ACC112 (cell line): Measurements from ENCODE around the gene YY2.
"Not testable (repeated sequence)": the region's sequence is repeated elsewhere in the genome, so short reads cannot be mapped to it uniquely, and the experiment has no call there.

Experiments
- H2AFZ ChIP-seq: fragments of 200-600 bp; sonication (generic); one replicate; pipeline ENCODE4 v1.6.0; 2017; ENCODE audit warnings: antibody characterized with exemption, low read length; ENCODE audit not compliant: unreplicated experiment
- H3K27ac ChIP-seq: fragments of 200-600 bp; sonication (generic); 2 replicates; pipeline ENCODE4 v1.5.1; 2014; ENCODE audit warnings: low read depth, mild to moderate bottlenecking, antibody characterized with exemption, low read length, moderate library complexity
- H3K27me3 ChIP-seq: fragments of 200-600 bp; sonication (generic); 2 replicates; pipeline ENCODE4 v1.6.1; 2014; ENCODE audit warnings: mild to moderate bottlenecking, antibody characterized with exemption, low read length, moderate library complexity, mixed read lengths; ENCODE audit not compliant: insufficient read depth
- H3K36me3 ChIP-seq: fragments of 200-600 bp; sonication (generic); 2 replicates; pipeline ENCODE4 v1.6.1; 2016; ENCODE audit warnings: mild to moderate bottlenecking, antibody characterized with exemption, low read length, moderate library complexity, mixed read lengths; ENCODE audit not compliant: insufficient read depth
- H3K4me1 ChIP-seq: fragments of 200-600 bp; sonication (generic); one replicate; pipeline ENCODE4 v1.6.1; 2016; ENCODE audit warnings: low read length, mixed read lengths; ENCODE audit not compliant: insufficient read depth, unreplicated experiment, control insufficient read depth
- H3K4me3 ChIP-seq: fragments of 200-600 bp; sonication (generic); 2 replicates; pipeline ENCODE4 v1.5.1; 2014; ENCODE audit warnings: mild to moderate bottlenecking, low read depth, low read length
- H3K79me2 ChIP-seq: fragments of 200-600 bp; sonication (generic); one replicate; pipeline ENCODE4 v1.6.0; 2016; ENCODE audit warnings: low read length; ENCODE audit not compliant: control insufficient read depth, unreplicated experiment, insufficient read depth

YY2 gene

DNA sequence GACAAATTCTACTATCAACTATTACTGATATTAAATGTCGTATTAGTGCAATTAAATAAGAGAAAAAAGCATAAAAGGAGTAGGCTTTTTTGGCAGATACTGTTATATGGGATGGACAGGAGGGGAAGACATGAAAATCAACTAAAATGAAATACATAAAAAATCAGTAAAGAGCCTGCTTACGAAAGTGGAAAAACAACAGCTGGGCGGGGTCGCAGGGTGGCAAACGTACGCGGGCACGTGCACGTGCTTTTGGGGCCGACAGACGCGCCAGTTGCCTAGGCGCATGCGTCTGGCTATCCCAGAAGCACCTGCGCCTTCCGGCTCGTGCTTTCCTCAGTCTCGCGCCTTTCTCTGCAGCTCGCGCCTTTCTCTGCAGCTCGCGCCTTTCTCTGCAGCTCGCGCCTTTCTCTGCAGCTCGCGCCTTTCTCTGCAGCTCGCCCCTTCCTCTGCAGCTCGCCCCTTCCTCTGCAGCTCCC, at the start of gene YY2:
TSS of gene YY2 (plus strand) at position 51 of the 479 bp plus-strand sequence. CDS start 498 bp downstream, outside the sequence.
- Histone ChIP-seq H3K27ac (no peak within 1 kb of the TSS), H3K36me3 (peaks cover 37% of the 10 kb centered on the region), H3K27me3 (no peaks in the 10 kb centered on the region), H3K79me2 (no peaks in the 10 kb centered on the region), H3K4me1 (no peaks in the 10 kb centered on the region), H2AFZ (no peak within 1 kb of the TSS), H3K4me3 (no peak within 1 kb of the TSS)

DNA sequence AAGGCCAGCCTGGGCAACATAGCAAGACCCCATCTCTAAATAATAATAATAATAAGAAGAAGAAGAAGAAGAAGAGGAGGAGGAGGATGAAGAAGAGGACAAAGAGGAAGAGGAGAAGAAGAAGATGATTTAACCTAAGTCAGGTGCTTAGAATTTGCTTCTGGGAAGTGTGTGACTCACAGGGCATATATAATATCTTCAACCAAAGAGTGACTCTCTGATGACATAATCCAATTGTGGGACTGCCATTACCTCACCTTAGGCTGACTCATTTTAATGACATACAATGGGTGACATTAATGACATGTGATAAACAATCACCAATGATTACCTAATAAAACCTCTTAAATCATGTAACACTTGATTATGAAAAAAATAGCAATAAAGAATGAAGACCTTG, 49.1 kb upstream of the YY2 start:
- Histone ChIP-seq H3K27ac (no peak overlapping the region), H3K79me2 (no peaks in the 10 kb centered on the region), H3K4me3 (no peak overlapping the region), H2AFZ (no peak overlapping the region), H3K27me3 (0 out of 2 replicates have a peak, but pooled peaks cover 1% of the 10 kb centered on the region), H3K36me3 (no peaks in the 10 kb centered on the region), H3K4me1 (no peaks in the 10 kb centered on the region)

DNA sequence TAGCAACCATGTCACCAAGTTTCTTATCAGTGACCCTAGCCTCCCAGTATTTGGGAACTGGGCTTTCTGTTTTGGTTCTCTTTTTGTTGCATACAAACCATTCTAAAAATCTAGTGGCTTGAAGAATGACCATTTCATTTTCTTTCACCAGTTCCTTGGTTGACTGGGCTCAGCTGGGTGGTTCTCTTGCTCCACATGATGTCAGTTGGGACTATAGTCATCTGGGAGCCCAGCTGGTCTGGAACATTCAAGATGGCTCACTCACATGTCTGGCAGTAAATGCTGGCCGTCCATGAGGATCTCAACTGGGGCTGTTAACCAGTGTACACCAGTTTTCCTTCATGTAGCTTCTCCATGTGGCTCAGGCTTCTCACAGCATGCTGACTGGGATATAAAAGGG, 44.0 kb upstream of the YY2 start:
- no peaks in the 10 kb centered on the region for H3K79me2 ChIP-seq
- H3K27ac ChIP-seq: no peak overlapping the region
- no peaks in the 10 kb centered on the region for H3K36me3 ChIP-seq
- no peaks in the 10 kb centered on the region for H3K4me1 ChIP-seq
- no peak overlapping the region for H2AFZ ChIP-seq
- 0 out of 2 replicates have a peak, but pooled peaks cover 6% of the 10 kb centered on the region for H3K27me3 ChIP-seq
- H3K4me3 ChIP-seq: no peak overlapping the region

DNA sequence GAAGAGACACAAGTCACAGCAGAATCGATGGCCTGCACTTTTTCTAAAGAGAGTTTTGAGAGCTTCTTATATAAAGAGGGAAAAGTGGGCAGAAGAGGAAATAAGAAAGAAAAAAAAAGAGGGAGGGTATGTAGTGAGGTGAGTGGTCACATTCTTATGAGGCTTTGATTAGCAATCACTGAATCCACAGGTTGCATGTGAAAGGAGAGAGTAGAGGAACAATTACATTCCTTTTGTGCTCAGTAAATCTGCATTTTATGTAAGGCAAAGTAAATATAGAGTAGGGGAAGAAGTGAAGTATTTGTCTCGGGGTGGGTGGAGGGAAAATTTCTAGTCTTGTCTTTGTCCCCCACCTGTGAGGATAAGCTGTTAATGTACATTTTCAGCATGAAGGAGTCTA, 43.2 kb upstream of the YY2 start:
- H3K27ac ChIP-seq: no peak overlapping the region
- H3K4me3 ChIP-seq: no peak overlapping the region
- H2AFZ ChIP-seq: no peak overlapping the region
- H3K36me3 ChIP-seq: no peaks in the 10 kb centered on the region
- 0 out of 2 replicates have a peak, but pooled peaks cover 6% of the 10 kb centered on the region for H3K27me3 ChIP-seq
- no peaks in the 10 kb centered on the region for H3K4me1 ChIP-seq
- H3K79me2 ChIP-seq: no peaks in the 10 kb centered on the region

DNA sequence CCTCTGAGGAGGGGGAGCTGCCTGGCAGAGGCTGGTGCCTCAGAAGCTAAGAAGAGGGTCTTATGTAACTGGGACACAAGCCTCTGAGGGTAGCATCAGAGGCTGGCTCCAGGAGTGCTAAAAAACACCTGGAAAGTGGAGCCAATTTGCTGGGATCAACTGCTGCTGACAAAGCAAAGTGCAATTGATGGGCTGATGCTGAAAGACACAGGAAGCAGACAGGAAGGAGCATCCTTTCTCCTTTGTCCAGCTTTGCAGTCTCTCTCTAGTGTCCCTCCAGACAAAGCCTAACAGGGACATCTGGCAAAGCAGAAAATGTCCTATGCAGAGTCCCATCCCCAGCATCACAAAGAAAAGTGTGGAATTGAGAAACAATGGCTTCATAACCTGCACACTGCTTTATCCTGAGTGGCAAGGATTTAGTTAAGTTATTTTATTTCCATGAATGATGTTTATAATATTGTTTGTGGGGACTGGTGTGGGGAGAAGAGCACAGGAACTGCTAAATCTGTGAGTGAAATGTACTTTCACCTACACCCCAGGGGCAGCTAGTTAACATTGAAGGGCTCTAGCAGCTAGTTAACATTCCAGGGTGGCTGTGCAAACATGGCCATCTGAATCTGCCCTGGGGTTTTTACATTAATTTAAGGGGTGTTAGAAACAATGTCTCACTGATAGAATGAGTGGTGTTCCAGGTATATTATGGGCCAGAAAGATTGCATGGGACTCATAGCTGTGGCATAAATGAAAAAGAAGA, 42.0 kb upstream of the YY2 start:
- Histone ChIP-seq H3K27me3 (0 out of 2 replicates have a peak, but pooled peaks cover 6% of the 10 kb centered on the region), H3K79me2 (no peaks in the 10 kb centered on the region), H3K4me3 (no peak overlapping the region), H3K27ac (no peak overlapping the region), H3K36me3 (no peaks in the 10 kb centered on the region), H2AFZ (no peak overlapping the region), H3K4me1 (no peaks in the 10 kb centered on the region)

DNA sequence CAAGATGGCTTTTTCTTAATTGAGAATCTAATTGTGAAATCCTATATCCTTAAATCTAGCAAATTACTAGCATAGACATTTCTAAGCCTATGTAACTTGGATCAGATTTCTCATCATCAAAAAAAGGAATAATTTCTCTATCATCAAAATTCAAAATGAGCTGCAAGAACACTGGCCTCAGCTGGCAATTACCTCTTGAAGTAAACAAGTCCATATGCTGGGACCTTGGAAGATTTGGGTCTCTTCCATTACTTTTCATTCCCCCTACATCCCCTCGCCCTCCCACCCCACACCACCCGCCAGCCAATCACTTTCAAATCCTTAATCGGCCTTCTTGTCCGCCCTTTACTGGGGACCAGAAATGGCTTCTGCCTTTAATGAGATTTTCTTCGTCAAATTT, 39.7 kb upstream of the YY2 start:
- 0 out of 2 replicates have a peak, but pooled peaks cover 6% of the 10 kb centered on the region for H3K27me3 ChIP-seq
- H2AFZ ChIP-seq: no peak overlapping the region
- no peaks in the 10 kb centered on the region for H3K79me2 ChIP-seq

DNA sequence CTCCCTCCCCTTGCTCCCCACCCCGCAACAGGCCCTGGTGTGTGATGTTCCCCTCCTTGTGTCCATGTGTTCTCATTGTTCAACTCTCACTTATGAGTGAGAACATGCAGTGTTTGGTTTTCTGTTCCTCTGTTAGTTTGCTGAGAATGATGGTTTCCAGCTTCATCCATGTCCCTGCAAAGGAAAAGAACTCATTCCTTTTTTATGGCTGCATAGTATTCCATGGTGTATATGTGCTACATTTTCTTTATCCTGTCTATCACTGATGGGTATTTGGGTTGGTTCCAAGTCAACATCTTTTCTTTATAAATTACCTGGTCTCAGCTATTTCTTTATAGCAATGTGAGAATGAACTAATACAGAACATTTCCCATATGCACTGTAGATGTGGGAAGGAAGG, 35.6 kb upstream of the YY2 start:
- H2AFZ ChIP-seq, H3K4me3 ChIP-seq, H3K27me3 ChIP-seq, H3K36me3 ChIP-seq, H3K79me2 ChIP-seq, H3K27ac ChIP-seq, H3K4me1 ChIP-seq: not testable (repeated sequence)

More for the DNA sequence above, 39.7 kb upstream of the YY2 start:
- Histone ChIP-seq H3K27ac (no peak overlapping the region), H3K4me3 (no peak overlapping the region), H3K4me1 (no peaks in the 10 kb centered on the region), H3K36me3 (no peaks in the 10 kb centered on the region)

DNA sequence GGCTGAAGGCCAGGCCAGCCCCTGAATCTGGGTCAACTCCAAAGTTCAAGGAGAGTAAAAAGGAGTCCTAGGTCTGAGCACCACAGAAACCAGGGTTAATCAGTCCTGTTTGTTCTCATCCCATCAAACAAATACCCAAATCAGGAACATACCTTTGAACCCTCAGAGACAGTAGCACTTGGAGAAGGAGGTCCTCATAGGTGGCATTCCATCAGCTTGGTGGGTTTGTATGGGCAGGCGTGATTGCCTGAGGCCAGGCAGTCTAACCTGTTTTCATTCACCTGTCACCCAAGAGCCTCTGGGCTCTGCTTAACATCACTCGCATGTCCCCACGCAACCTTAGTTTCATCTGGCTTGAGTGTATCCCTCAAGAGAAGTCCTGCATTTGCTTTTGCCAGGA, 33.9 kb upstream of the YY2 start:
- H3K36me3 ChIP-seq: no peaks in the 10 kb centered on the region

DNA sequence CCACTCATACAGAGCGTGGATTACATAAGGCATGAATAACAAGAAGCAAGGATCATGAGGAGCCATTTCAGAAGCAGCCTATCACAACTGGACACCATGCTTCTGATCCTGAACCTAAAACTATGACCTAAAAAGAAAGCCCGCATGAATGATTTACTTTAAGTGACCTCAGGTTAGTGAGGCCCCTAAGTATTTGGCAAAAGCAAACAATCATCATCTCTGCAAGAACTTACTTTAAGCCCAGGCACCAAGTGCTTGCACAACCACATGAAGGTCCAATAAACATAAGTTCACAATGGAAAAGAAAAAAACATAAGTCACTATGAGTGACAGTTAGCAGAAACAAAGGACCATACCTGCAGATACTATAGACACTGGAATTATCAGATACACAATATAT, 24.3 kb upstream of the YY2 start:
- Histone ChIP-seq H3K4me1 (no peaks in the 10 kb centered on the region), H3K79me2 (no peaks in the 10 kb centered on the region), H3K4me3 (no peak overlapping the region), H3K36me3 (no peaks in the 10 kb centered on the region), H3K27me3 (no peaks in the 10 kb centered on the region), H3K27ac (no peak overlapping the region), H2AFZ (no peak overlapping the region)

More for the DNA sequence above, 33.9 kb upstream of the YY2 start:
- no peaks in the 10 kb centered on the region for H3K4me1 ChIP-seq
- H3K27me3 ChIP-seq: no peaks in the 10 kb centered on the region
- no peaks in the 10 kb centered on the region for H3K79me2 ChIP-seq
- no peak overlapping the region for H3K27ac ChIP-seq
- H3K4me3 ChIP-seq: no peak overlapping the region
- no peak overlapping the region for H2AFZ ChIP-seq

DNA sequence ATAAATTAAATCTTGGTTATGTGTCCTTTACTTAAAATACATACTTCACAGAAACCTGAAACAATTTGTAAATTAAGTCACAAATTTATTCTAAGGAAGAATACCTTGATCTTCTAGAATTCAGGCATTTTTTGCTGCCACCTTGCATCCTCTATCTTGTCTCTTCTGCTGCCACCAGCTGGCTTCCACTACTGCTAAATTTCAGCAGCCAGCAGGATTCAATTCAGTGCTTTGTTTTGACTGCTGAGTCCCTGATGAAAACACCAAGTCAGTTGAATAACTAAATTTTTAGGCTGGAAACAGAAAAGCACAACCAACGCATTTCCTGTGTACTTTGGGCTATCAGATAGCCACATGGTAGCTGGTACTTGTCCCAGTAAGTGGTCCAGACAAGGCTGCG, 18.7 kb upstream of the YY2 start:
- Histone ChIP-seq H2AFZ (no peak overlapping the region), H3K4me3 (no peak overlapping the region), H3K27ac (no peak overlapping the region), H3K27me3 (no peaks in the 10 kb centered on the region), H3K36me3 (no peaks in the 10 kb centered on the region), H3K4me1 (peaks cover 8% of the 10 kb centered on the region), H3K79me2 (peaks cover 25% of the 10 kb centered on the region)

DNA sequence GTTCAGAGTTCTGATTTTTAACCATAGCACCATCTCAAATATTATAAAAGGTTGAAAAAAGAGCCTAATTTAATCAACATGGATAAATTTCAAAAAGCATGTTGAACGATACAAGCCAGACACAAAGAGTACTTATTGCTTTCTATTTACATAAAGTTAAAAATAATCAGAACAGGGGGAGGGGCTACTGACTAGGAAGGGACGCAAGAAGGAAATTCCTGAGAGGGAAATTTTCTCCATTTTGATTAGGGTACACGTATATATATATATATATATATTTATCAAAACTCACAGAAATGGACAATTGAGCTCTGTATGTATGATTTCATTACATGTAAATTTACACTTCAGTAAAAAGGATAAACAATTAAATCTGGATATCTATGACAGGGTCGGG, 16.9 kb upstream of the YY2 start:
- H3K27me3 ChIP-seq: no peaks in the 10 kb centered on the region
- H2AFZ ChIP-seq: peak overlapping the region; percentile 94
- peak overlapping the region; percentile 100 for H3K4me3 ChIP-seq
- peaks cover 8% of the 10 kb centered on the region for H3K4me1 ChIP-seq
- H3K79me2 ChIP-seq: peaks cover 34% of the 10 kb centered on the region
- H3K27ac ChIP-seq: peak overlapping the region; percentile 72
- H3K36me3 ChIP-seq: no peaks in the 10 kb centered on the region
